Lower leg skin (tissue), 4 donors: ENCODE measurements around the gene ABCG2. TPM values are rescaled to one million over a fixed set of nuclear protein-coding genes. Genes with fewer than 3 reads are reported as not detected.

ENCODE experiments used
- DNase-seq, 2 donors: peaks; one replicate each; pipeline ENCODE4 v3.0.0-alpha.2; 2019; ENCODE audit warnings: low spot score in 2 of 2
- H3K4me3 ChIP-seq: fragments of 200-600 bp; sonication (generic); 2 replicates; pipeline ENCODE4 v1.5.1; 2017; ENCODE audit warnings: mild to moderate bottlenecking, low read depth; ENCODE audit not compliant: poor library complexity, severe bottlenecking
- POLR2A ChIP-seq, 2 donors: fragments of 450-650 bp; IDR thresholded peaks; one replicate each; pipeline ENCODE4 v1.6.1; 2016 to 2017; ENCODE audit warnings: antibody characterized with exemption in 2 of 2, mild to moderate bottlenecking in 1 of 2, moderate library complexity in 1 of 2
- WGBS, 2 donors: methylation state at CpG; one replicate each; pipeline ENCODE4 v1.1.5; 2018; 5-methylcytosine and 5-hydroxymethylcytosine counted together
- intact Hi-C: fragments of 100-400 bp; cut with DNase I; formaldehyde crosslinking; loops from one replicate; pipeline ENCODE4 v1.15.0; 2023; ENCODE audit warnings: low total_unique reads
- total RNA-seq, 4 donors: library from RNA; depleted of rRNA; stranded (reverse); fragments of >200 nt; gene quantifications; one replicate each; pipeline ENCODE4 v1.1.0, GENCODE V29; 2016
- TF ChIP-seq, protein P1 (sequence below), 3 donors: fragments of 450-650 bp; IDR thresholded peaks; one replicate each; pipeline ENCODE4 v1.5.1; 2016; ENCODE audit warnings: antibody characterized with exemption in 3 of 3, mild to moderate bottlenecking in 3 of 3, moderate library complexity in 2 of 3

The ABCG2 gene
- total RNA-seq, 4 donors from 2014 or later = 0.38 to 3.6 (median 1.3) TPM

DNA sequence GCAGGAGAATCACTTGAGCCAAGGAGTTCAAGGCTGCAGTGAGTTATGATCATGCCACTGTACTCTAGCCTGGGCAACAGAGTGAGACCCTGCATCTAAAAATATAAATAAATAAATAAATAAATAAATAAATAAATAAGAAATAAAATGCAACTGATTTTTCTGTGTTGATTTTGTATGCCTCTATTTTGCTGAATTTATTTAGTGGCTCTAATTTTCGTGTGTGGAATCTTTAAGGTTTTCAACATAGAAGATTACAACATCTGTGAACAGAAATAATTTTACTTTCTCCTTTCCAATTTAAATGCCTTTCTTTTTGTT is 30.9 kb upstream of the ABCG2 start:
- no peak for TF ChIP-seq POLR2A (IDR thresholded peaks at IDR 0.05)
- TF ChIP-seq, protein P1, sequence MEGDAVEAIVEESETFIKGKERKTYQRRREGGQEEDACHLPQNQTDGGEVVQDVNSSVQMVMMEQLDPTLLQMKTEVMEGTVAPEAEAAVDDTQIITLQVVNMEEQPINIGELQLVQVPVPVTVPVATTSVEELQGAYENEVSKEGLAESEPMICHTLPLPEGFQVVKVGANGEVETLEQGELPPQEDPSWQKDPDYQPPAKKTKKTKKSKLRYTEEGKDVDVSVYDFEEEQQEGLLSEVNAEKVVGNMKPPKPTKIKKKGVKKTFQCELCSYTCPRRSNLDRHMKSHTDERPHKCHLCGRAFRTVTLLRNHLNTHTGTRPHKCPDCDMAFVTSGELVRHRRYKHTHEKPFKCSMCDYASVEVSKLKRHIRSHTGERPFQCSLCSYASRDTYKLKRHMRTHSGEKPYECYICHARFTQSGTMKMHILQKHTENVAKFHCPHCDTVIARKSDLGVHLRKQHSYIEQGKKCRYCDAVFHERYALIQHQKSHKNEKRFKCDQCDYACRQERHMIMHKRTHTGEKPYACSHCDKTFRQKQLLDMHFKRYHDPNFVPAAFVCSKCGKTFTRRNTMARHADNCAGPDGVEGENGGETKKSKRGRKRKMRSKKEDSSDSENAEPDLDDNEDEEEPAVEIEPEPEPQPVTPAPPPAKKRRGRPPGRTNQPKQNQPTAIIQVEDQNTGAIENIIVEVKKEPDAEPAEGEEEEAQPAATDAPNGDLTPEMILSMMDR (IDR thresholded peaks at IDR 0.05) = no peak
- intact Hi-C loops = no loop called here
- 76 to 89% methylated on average over 1 of the region's 1 CpG for WGBS, 2 donors
- DNase-seq = no peak
- H3K4me3 ChIP-seq = no peak overlapping the region

DNA sequence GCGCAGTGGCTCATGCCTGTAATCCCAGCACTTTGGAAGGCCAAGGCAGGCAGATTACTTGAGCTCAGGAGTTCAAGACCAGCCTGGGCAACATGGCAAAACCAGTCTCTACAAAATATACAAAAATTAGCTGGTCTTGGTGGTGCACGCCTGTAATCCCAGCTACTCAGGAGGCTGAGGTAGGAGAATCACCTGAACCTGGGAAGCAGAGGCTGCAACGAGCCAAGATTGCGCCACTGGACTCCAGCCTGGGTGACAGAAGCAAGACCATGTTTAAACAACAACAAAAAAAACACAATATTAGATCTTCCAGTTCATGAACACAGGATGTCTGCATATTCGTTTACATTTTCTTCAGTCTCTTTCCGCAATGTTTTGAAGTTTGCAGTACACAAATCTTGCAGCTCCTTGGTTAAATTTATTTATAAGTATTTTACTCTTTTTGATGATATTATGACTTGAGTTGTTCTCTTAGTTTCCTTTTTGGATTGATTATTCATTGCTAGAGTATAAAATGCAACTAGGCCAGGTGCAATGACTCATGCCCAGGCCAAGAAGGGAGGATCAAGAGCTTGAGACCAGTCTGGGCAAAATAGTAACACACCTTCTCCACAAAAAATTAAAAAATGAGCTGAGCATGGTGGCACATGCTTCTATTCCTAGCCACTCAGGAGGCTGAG is 30.4 kb upstream of the ABCG2 start:
- 90 to 94% methylated on average over 6 of the region's 6 CpGs for WGBS, 2 donors
- no peak overlapping the region for H3K4me3 ChIP-seq
- no peak for DNase-seq
- intact Hi-C loops = no loop called here
- TF ChIP-seq POLR2A (IDR thresholded peaks at IDR 0.05) = no peak
- TF ChIP-seq, protein P1 (IDR thresholded peaks at IDR 0.05) = no peak

DNA sequence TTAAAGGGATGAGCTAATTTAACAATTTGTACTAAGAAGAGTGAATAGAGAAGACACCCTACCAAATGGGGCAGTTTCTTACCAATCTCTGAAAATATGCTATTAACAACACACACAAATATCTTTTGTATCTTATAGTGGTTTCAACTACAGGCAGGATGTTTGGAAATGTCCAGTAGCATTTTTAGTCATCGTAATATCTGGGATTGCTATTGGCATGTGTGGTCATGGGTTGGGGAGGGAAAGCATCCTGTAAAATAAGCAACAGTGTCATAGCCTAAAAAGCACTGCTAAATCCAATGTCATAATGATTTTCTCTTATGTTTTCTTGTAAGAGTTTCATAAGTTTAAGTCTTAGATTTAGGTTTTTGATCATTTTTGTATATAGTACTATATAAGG is 29.3 kb upstream of the ABCG2 start:
- intact Hi-C loops = no loop called here
- no peak for TF ChIP-seq POLR2A (IDR thresholded peaks at IDR 0.05)
- TF ChIP-seq, protein P1 (IDR thresholded peaks at IDR 0.05) = no peak
- no peak overlapping the region for H3K4me3 ChIP-seq
- WGBS, 2 donors = 94 to 95% methylated on average over 1 of the region's 1 CpG
- DNase-seq = no peak

DNA sequence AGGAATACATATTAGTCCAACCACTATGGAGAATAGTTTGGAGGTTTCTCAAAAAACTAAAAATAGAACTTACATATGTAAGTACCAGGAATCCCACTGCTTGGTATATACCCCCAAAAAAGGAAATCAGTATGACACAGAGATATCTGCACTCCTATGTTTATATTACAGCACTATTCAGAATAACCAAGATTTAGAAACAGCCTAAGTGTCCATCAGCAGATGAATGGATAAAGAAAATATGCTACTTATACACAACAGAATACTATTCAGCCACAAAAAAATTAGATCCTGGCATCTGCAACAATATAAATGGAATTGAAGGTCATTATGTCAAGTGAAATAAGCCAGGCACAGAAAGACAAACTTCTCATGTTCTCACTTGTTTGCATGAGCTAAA is 27.5 kb upstream of the ABCG2 start:
- no peak overlapping the region for H3K4me3 ChIP-seq
- DNase-seq = no peak
- TF ChIP-seq, protein P1 (IDR thresholded peaks at IDR 0.05) = no peak
- no peak for TF ChIP-seq POLR2A (IDR thresholded peaks at IDR 0.05)
- intact Hi-C loops = no loop called here

DNA sequence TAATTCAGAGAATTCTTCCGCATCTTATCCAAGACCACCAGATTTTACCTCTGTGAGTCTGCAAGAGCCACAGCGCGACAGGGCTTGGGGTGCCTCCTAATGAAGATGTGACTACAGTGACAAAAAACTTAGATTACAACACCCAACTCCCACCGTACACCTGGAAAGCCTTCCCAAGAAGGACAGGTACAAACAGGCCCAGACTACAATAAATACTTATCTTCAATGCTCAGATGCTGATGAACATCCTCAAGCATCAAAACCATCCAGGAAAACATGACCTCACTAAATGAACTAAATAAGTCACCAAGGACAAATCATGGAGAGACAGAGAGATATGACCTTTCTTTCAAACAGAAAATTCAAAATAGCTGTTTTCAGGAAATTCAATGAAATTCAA is 20.8 kb upstream of the ABCG2 start:
- DNase-seq = no peak
- intact Hi-C loops = no loop called here
- WGBS, 2 donors = 91 to 93% methylated on average over 4 of the region's 4 CpGs

More for the DNA sequence above, 20.8 kb upstream of the ABCG2 start:
- TF ChIP-seq, protein P1 (IDR thresholded peaks at IDR 0.05) = no peak
- no peak for TF ChIP-seq POLR2A (IDR thresholded peaks at IDR 0.05)
- H3K4me3 ChIP-seq = no peak overlapping the region
